SH-SY5Y (cell line): ENCODE data around the gene HAND2.

Source experiments
- GATA2 ChIP-seq: IDR thresholded peaks from 2 replicates; pipeline ENCODE4 v1.6.1; 2011; ENCODE audit warnings: mild to moderate bottlenecking, low read depth, low read length
- GATA3 ChIP-seq: IDR thresholded peaks from 2 replicates; pipeline ENCODE4 v1.6.1; 2011; ENCODE audit warnings: low read depth, mild to moderate bottlenecking, low read length, moderate library complexity

DNA sequence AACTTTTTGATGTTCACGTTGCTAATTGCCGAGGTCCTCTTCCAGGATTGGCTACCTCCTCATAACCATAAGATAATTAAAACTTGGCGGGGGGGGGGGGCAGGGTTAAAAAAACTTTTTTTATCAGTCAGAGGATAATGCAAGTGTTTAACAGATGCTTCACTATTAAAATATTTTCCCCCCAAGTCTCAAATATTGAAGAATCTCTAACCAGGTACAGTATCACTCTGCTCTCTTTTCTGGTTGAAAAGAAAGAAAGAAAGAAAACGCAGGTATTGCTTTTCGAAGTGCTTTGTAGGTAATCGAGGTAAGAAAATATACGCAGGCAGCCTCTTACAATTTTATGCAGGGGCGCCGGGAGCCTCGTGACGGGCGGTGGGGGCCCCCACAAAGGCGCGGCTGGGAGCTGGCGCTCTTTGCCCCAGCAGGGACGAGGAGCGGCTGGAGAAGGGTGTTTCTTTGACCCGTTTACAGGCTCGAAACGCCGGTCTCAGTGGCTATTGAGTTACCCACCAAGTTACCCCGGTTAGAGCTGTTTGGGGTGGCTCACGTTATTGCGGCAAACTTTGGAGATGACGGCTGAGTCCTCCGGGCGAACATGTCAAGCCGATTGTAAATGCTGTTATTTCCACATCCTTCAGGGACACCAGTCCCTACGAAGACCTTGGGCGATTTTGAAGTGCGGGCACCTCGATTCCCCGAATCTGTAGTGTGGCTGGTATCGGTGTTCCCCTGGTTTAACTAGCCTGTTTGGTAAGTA lies 477 bp upstream of the HAND2 start:
- TF ChIP-seq GATA2 = no peak
- no peak for TF ChIP-seq GATA3
